Cardiac fibroblast (primary cell): ENCODE measurements around the gene MAP2K2.

Experiments used
- DNase-seq, 2 donors: peaks; one replicate each; pipeline versions ENCODE4 v3.0.0 to v3.0.0-alpha.2; 2010; ENCODE audit warnings: low read depth in 2 of 2
- H3K4me3 ChIP-seq, 2 donors: replicated peaks in 1 of 2; 1 replicate in 1 of 2; 2 replicates in 1 of 2; pipeline ENCODE4 v1.5.1; 2011; ENCODE audit warnings: low read depth in 2 of 2, low read length in 2 of 2, mild to moderate bottlenecking in 2 of 2, moderate library complexity in 1 of 2
- CTCF ChIP-seq: IDR thresholded peaks from one replicate; pipeline ENCODE4 v1.5.1; 2011; ENCODE audit warnings: low read depth, mild to moderate bottlenecking, low read length, inconsistent platforms

The MAP2K2 gene

DNA sequence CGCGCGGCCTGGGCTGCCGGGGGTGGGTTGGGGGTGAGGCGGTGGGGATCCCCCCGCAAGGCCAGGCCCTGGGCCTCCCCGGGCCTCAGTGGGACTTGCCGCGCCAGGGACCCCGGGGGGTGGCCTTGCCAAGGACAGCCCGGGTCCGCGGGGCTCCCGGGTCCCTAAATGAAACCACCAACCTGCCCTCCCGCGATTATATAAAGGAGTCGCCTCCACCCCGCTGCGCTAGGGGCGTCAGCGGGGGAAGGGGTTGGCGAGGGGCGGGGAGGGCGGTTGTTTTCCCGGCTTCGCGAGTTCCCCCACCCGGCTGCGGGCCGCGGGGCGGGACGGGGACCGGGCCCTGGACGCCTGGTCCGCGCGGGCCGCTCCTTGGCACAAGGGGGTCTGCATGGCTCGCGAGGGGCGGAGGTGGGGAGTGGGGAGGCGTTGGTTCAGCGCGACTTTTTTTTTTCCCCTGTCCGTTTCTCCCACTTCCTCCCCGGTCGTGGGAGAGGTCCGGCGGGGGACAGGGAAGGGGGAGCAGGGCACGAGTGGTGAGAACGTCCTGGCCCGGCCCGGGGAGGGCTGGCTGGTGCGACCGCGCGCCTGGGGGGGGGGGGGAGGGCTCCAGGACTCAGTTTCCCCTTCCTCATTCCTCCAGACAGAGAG is 56.4 kb downstream of the MAP2K2 start:
- H3K4me3 ChIP-seq = peak overlapping the region; percentile 46 to 81
- TF ChIP-seq CTCF = no peak
- no peak for DNase-seq

DNA sequence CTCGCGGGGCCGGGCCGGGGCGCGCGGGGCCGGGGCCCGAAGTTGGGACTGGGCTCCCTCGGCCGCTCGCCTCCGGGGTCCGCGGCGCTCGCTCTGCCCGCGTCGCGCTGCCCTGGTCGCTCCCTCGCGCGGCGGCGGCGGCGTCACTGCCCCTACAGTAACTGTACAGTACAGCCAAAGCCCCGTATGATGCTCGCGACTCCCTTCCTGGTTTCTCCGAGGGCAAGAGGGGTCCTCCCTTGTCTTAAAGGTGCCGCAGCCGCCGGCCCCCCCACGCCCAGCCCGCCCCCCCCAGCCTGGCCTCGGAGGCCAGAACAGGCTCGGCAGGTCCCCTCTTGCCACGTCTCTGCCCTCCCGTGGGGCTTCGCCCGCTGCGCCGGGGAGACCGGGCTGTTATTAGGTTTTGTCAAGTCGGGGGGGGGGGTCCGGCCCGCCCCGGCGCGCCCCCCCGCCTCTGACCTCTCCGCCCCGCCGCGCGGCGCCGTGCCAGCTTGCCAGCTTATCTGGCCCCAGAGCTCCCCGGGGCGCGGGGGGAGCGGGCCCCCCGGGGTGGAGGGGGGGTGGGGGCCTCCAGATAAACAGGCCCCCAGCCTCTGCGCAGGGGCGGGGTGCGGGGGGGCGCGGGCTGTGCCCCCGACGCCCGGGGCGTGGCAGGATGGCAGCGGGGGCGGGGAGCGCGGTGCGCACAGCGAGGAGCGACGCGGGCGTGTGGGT is 57.1 kb downstream of the MAP2K2 start, which contains the start of gene ZBTB7A:
Gene ZBTB7A (minus strand): TSS at position 218 of the 714 bp plus-strand sequence. CDS start 11,667 bp downstream, outside the sequence.
- no peak for TF ChIP-seq CTCF
- DNase-seq = peak; percentile 65 to 80
- H3K4me3 ChIP-seq = peak within 1 kb of the TSS; percentile 81 to 95

- no peak for DNase-seq
- peak overlapping the region; percentile 81 to 95 for H3K4me3 ChIP-seq
- no peak for TF ChIP-seq CTCF
Measured at GRCh38 chr19:4066176-4066606, 57.7 kb downstream of the MAP2K2 start.

DNA sequence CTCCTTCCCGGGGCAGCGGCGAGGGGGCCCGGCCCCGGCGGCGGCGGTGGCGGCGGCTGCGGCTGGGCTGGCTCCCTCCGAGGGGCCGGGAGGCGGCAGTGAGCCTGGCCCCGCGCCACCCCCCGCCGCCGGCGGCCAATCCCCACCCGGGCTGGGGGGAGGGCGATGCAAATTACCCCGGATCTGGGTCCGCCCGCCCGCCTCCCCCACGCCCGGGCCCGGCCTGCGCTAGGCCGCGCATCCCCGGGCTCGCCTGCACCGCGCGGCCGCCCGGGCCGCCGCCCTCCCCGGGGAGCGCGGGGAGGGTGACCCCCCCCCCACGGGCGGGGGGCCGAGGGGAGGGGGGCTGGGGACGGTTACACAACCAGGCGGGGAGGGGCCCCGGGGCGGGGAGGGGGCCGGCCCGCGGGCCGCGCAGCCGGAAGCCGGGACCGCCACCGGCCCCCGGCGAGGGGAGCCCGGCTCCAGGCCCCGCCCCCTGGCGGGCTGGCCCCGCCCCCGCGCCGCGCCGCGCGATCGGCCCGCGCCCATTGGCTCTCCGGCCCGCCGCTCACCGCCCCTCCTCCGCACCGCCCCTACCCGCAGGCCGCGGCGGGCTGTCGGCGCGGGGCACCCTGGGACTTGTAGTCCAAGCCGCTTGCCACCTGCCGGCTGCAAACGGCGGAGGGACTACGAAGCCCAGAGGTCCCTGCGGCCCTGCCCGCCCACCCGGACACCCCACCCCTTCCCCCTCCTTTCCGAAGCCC is 58.3 kb downstream of the MAP2K2 start:
- peak overlapping the region; percentile 81 to 95 for H3K4me3 ChIP-seq

DNA sequence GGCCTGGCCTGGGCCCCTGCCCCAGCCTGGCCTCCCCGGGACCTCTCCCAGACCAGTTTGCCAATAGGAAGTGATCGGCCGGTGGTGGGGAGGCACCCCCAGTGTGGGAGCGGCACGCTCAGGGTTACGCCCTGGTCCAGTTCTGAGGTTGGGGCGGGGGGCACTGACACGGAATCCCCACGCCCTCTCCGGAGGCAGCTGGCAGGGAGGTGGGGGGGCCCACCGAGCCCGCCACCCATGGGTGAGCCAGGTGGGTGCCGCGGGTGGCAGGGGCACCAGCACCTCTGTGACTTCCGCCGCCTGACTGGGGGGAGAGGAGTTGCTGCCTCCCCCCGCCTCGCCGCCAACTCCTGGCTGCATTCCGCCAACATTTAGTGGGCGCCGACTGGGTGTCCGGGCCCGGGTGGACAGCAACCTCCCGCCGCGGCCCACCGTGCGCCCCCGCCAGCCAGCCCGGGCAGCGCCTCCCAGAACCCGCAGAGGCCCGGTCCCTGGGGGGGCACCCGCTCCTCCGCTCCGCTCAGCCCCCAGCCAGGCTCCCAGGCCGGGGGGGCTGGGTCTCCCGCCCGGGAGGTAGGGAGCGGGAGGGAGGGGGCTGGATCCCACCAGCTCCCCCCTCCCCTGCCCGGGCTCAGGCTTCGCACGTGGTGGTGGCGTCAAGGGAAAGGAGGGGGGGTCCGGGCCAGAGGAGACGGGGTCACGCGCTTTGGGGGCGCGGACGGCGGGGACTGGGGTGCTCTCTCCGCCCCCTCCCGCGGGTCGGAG is 59.2 kb downstream of the MAP2K2 start:
- no peak for TF ChIP-seq CTCF
- DNase-seq = peak in 1 of 2 donors; percentile 43
- H3K4me3 ChIP-seq = peak overlapping the region; percentile 72 to 79

More for the DNA sequence above, 58.3 kb downstream of the MAP2K2 start:
- no peak for TF ChIP-seq CTCF
- DNase-seq = peak; percentile 97 to 99

DNA sequence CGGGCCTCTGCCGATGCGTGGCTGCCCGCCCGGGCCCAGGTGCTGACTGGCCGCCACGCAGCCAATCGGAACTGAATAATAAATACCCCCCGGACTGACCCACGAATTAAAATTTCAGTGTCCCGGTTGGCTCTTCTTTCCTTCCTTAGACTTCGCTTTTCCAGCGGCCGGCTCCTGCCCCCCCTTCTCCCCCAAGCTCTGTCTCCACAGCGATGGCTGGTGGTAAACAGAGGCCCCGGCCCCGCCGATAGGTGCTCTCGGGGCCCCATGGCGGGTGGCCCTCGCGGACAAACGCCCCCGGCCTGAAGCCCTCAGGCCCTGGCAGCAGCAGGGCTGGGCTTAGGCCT is 59.8 kb downstream of the MAP2K2 start:
- TF ChIP-seq CTCF = no peak
- DNase-seq = peak; percentile 35 to 39
- H3K4me3 ChIP-seq = peak overlapping the region; percentile 72 to 79
